HepG2 (cell line): ENCODE measurements around the gene EBF3. TPM values are rescaled to one million over a fixed set of nuclear protein-coding genes. Genes with fewer than 3 reads are reported as not detected.

ENCODE experiments used
- ATAC-seq: fragments of 200-7000 bp; cut with Tn5 transposase; 3 replicates; pipeline ENCODE4 v1.9.1; 2020; ENCODE audit warnings: mild to moderate bottlenecking, moderate library complexity
- BruUV-seq: library from RNA; stranded (reverse); fragments of 400-500 nt; replicated peaks from 2 replicates; lab custom pipeline; 2021; lab: Mats Ljungman, UMichigan
- CTCF ChIA-PET: fragments of 300-600 bp; formaldehyde crosslinking; extraction: SDS; loops from one replicate; lab custom pipeline; 2021; ENCODE audit warnings: low total read pairs, inconsistent platforms, low intra/inter-chr PET ratio; lab: Yijun Ruan, JAX
- POLR2A ChIA-PET: fragments of 350-600 bp; sonication (Branson Sonifier 250); formaldehyde crosslinking; loops from one replicate; lab custom pipeline; 2020; ENCODE audit warnings: antibody characterized with exemption, inconsistent platforms; lab: Yijun Ruan, JAX
- DNase-seq: peaks from one replicate; pipeline ENCODE4 v3.0.0-alpha.2; 2015; ENCODE audit warnings: low spot score
- FAIRE-seq: peaks from 3 replicates; lab custom pipeline; 2011; peaks lifted over from hg19 to GRCh38; lab: Jason Lieb, UNC
- H2AFZ ChIP-seq: one replicate; pipeline ENCODE4 v1.6.1; 2011; ENCODE audit warnings: low read length, inconsistent platforms
- H3K27ac ChIP-seq: fragments of 300-600 bp; 3 replicates; pipeline ENCODE4 v1.8.0; 2011; ENCODE audit warnings: mixed run types, mild to moderate bottlenecking, mixed read lengths, low read length, inconsistent platforms; ENCODE audit not compliant: insufficient read depth; ENCODE audit errors: extremely low read length
- H3K27me3 ChIP-seq, 2 experiments: fragments of 200-600 bp in 1 of 2; 2 replicates in 1 of 2; 3 replicates in 1 of 2; pipeline versions ENCODE4 v1.6.0 to v1.8.0; 2011; ENCODE audit warnings: low read length in 2 of 2, mild to moderate bottlenecking in 2 of 2, moderate library complexity in 2 of 2, inconsistent platforms in 1 of 2; ENCODE audit not compliant: insufficient read depth in 2 of 2, control insufficient read depth in 1 of 2
- H3K36me3 ChIP-seq, 2 experiments: fragments of 200-600 bp in 1 of 2; replicated peaks in 1 of 2; 2 replicates in 1 of 2; 3 replicates in 1 of 2; pipeline versions ENCODE4 v1.5.1 to v1.8.0; 2011; ENCODE audit warnings: low read length in 2 of 2, inconsistent platforms in 1 of 2; ENCODE audit not compliant: insufficient read depth in 2 of 2, control insufficient read depth in 1 of 2
- H3K4me1 ChIP-seq: 2 replicates; pipeline ENCODE4 v1.5.1; 2012; ENCODE audit warnings: low read length, inconsistent platforms; ENCODE audit not compliant: insufficient read depth
- H3K4me2 ChIP-seq: 2 replicates; pipeline ENCODE4 v1.6.0; 2011; ENCODE audit warnings: low read depth, low read length, inconsistent platforms
- H3K4me3 ChIP-seq, 3 experiments: fragments of 200-600 bp in 1 of 3; sonication (generic), shearing (Covaris generic) in 1 of 3; replicated peaks in 1 of 3; 2 replicates each; pipeline ENCODE4 v1.5.1; 2011 to 2016; ENCODE audit warnings: low read length in 3 of 3, inconsistent platforms in 2 of 3, low read depth in 2 of 3, mild to moderate bottlenecking in 2 of 3, control low read depth in 1 of 3, mixed read lengths in 1 of 3; ENCODE audit not compliant: insufficient read depth in 1 of 3
- H3K79me2 ChIP-seq: one replicate; pipeline ENCODE4 v1.6.1; 2011; ENCODE audit warnings: low read length, inconsistent platforms; ENCODE audit not compliant: insufficient read depth
- H3K9ac ChIP-seq: 2 replicates; pipeline ENCODE4 v1.6.0; 2011; ENCODE audit warnings: mild to moderate bottlenecking, low read depth, low read length, inconsistent platforms; ENCODE audit not compliant: insufficient read depth
- H3K9me3 ChIP-seq: 2 replicates; pipeline ENCODE4 v1.5.1; 2012; ENCODE audit warnings: mild to moderate bottlenecking, low read length
- H4K20me1 ChIP-seq: 2 replicates; pipeline ENCODE4 v1.6.0; 2011; ENCODE audit warnings: inconsistent platforms, mild to moderate bottlenecking, low read length, moderate library complexity; ENCODE audit not compliant: insufficient read depth
- ARID2 ChIP-seq: sonication (generic); formaldehyde crosslinking; IDR thresholded peaks from 2 replicates; pipeline ENCODE4 v1.8.1; 2022; ENCODE audit warnings: mild to moderate bottlenecking, missing genetic modification reagents, borderline replicate concordance
- ATRX ChIP-seq: sonication (generic); formaldehyde crosslinking; IDR thresholded peaks from 2 replicates; pipeline ENCODE4 v1.4.0; 2020; ENCODE audit warnings: missing genetic modification reagents, borderline replicate concordance
- KLF13 ChIP-seq: sonication (generic); formaldehyde crosslinking; IDR thresholded peaks from 2 replicates; pipeline ENCODE4 v1.4.0; 2020; ENCODE audit warnings: mild to moderate bottlenecking, missing genetic modification reagents
- NFE2L2 ChIP-seq: fragments of 150-350 bp; IDR thresholded peaks from 2 replicates; pipeline ENCODE4 v1.6.1; 2014; ENCODE audit warnings: low read length
- NPAS2 ChIP-seq: sonication (generic); formaldehyde crosslinking; IDR thresholded peaks from 2 replicates; pipeline ENCODE4 v1.8.0; 2022; ENCODE audit warnings: mild to moderate bottlenecking, missing genetic modification reagents, borderline replicate concordance
- RFX5 ChIP-seq: IDR thresholded peaks from 2 replicates; pipeline ENCODE4 v1.6.1; 2011; ENCODE audit warnings: low read depth, low read length, improper control_type of control experiment
- SP2 ChIP-seq: sonication (generic); formaldehyde crosslinking; IDR thresholded peaks from 2 replicates; pipeline ENCODE4 v1.5.1; 2020; ENCODE audit warnings: mild to moderate bottlenecking, missing genetic modification reagents
- ZNF33A ChIP-seq: sonication (generic); formaldehyde crosslinking; IDR thresholded peaks from 2 replicates; pipeline ENCODE4 v1.5.1; 2020; ENCODE audit warnings: missing genetic modification reagents, mild to moderate bottlenecking, moderate library complexity, borderline replicate concordance
- ZNF792 ChIP-seq: IDR thresholded peaks from 2 replicates; pipeline ENCODE4 v1.6.1; 2016
- WGBS: methylation state at CpG from one replicate; pipeline ENCODE4 v1.1.6; 2017; ENCODE audit warnings: low lambda C conversion rate; 5-methylcytosine and 5-hydroxymethylcytosine counted together
- in situ Hi-C: cut with HindIII; loops from 2 replicates; pipeline ENCODE4 v1.10.0; 2017; ENCODE audit warnings: low pct_unique_long_range_greater_than_20kb; ENCODE audit not compliant: extremely low pct_ligation_motif_present
- intact Hi-C: fragments of 100-400 bp; cut with micrococcal nuclease; formaldehyde crosslinking; loops from one replicate; pipeline ENCODE4 v1.10.0; 2022; ENCODE audit not compliant: unreplicated experiment
- polyA plus RNA-seq, 8 experiments: library from polyadenylated mRNA; depleted of rRNA in 3 of 8; stranded (reverse) in 7 of 8; unstranded in 1 of 8; fragments of >200 nt; fragmentation: Illumina TruSeq in 4 of 8; extraction: Trizol in 4 of 8; gene quantifications; 2 replicates each; pipeline versions ENCODE4 v1.2.1 to v1.2.3, GENCODE V29; 2011 to 2016; ENCODE audit warnings: low read depth in 4 of 8, missing spikeins in 1 of 8, mixed read lengths in 1 of 8; ENCODE audit not compliant: insufficient read depth in 1 of 8
- total RNA-seq, 5 experiments: library from RNA; depleted of rRNA; stranded (reverse); fragments of >200 nt; fragmentation: Illumina TruSeq; extraction: Trizol; gene quantifications; 2 replicates each; pipeline ENCODE4 v1.2.3, GENCODE V29; 2016; ENCODE audit warnings: low read depth in 1 of 5
- TF ChIP-seq, protein P1 (sequence below): sonication (generic); formaldehyde crosslinking; IDR thresholded peaks from 2 replicates; pipeline ENCODE4 v1.5.0; 2020; ENCODE audit warnings: mild to moderate bottlenecking, missing genetic modification reagents, borderline replicate concordance

EBF3 gene
- total and polyA plus RNA-seq, 2 of the 13 experiments (the other 11 are each of a cell fraction or from before 2014, with no cell fraction given): not detected

DNA sequence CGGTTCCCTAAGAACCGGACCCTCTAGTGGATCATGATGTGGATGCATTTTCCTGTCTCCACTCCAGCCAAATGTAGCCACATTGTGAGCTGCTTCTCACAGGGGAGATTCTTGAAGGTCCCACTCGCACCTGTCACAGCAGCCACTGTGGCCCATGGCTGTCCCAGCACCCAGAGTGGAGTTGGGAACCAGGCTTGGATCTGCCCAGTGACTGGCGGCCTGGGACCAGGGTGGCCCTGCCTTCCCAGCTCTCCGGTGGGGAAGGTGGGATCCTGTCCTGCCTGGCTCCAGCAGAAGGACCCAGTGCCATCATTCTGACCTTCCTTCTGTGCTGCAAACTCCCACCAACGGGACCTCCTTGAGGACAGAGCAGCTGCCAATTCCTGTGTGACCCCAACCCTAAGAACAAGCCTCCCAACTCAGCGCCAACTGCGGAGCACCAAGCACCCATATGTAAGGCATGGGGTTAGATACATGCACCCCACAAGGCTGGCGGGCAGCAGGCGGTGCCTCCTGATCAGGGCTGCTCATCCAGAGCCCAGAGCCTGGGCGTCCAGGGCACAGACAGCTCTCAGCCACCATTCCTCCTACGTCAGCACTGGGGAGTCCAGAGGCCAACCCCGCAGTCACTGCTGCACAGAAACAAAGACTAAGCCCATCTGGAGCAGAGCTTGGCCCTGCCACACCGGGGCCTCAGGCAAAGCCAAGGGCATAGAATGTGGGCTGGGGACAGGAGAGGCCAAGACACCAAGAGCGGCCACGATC, 28.8 kb downstream of the EBF3 start (continued):
- no peak for TF ChIP-seq NFE2L2
- no peak for TF ChIP-seq ZNF792 (CRISPR knock-in tag)
- no peak for TF ChIP-seq RFX5
- TF ChIP-seq ATRX (CRISPR knock-in tag): no peak

DNA sequence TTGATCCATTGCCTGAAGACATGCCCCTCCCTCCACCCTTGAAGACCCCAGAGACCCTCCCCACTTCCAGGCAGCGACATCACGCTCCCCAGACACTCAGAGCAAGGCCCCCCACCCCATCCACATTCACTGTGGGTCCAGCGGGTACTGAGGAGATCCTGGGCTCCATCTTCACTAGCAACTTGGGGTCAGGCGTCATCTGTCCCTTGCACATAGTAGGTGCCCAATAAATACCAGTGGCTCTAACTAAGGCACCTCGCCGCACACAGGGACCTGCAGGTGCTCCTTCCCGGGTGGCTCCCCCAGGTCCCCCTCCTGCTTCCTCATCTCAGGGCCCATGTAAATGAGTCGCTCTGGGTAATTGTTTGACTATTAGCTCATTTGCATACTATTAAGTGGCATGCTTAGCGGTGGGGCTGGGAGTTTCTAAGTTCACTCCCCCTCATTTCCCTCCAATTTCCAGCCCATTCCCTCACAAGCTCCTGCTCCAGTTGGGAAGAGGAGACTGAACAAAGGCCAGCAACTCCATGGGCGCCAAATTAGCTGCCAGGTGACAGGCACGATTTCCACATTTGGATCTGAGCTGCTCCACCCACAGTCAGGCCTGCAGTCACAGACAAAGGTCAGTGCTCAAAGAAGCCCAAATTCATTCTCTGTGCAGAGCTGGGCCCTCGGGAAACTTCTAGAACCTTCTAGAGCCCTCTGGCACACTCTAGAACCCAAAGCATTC, 29.7 kb downstream of the EBF3 start:
- in situ Hi-C loops: no loop called here
- ATAC-seq (no peak), FAIRE-seq (no peak)
- Histone ChIP-seq H3K27me3 (peaks cover 2 to 36% of the 10 kb centered on the region in 2 experiments; a peak in 4 of 5 replicates), H3K9me3 (no peaks in the 10 kb centered on the region), H3K36me3 (no peaks in the 10 kb centered on the region), H3K4me3 (no peak overlapping the region), H3K9ac (no peak overlapping the region)
- CTCF ChIA-PET: no interaction called here
- WGBS: 19% methylated on average over 10 of the region's 12 CpGs
- intact Hi-C loops: no loop called here
- TF ChIP-seq, protein P1, sequence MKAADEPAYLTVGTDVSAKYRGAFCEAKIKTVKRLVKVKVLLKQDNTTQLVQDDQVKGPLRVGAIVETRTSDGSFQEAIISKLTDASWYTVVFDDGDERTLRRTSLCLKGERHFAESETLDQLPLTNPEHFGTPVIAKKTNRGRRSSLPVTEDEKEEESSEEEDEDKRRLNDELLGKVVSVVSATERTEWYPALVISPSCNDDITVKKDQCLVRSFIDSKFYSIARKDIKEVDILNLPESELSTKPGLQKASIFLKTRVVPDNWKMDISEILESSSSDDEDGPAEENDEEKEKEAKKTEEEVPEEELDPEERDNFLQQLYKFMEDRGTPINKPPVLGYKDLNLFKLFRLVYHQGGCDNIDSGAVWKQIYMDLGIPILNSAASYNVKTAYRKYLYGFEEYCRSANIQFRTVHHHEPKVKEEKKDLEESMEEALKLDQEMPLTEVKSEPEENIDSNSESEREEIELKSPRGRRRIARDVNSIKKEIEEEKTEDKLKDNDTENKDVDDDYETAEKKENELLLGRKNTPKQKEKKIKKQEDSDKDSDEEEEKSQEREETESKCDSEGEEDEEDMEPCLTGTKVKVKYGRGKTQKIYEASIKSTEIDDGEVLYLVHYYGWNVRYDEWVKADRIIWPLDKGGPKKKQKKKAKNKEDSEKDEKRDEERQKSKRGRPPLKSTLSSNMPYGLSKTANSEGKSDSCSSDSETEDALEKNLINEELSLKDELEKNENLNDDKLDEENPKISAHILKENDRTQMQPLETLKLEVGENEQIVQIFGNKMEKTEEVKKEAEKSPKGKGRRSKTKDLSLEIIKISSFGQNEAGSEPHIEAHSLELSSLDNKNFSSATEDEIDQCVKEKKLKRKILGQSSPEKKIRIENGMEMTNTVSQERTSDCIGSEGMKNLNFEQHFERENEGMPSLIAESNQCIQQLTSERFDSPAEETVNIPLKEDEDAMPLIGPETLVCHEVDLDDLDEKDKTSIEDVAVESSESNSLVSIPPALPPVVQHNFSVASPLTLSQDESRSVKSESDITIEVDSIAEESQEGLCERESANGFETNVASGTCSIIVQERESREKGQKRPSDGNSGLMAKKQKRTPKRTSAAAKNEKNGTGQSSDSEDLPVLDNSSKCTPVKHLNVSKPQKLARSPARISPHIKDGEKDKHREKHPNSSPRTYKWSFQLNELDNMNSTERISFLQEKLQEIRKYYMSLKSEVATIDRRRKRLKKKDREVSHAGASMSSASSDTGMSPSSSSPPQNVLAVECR (CRISPR knock-in tag): no peak
- TF ChIP-seq NPAS2 (CRISPR knock-in tag): no peak
- no peak for TF ChIP-seq ZNF33A
- TF ChIP-seq KLF13 (CRISPR knock-in tag): no peak
- no peak for TF ChIP-seq SP2 (CRISPR knock-in tag)
- TF ChIP-seq ARID2: no peak
- TF ChIP-seq, all 625 proteins: peak for 0
- Histone ChIP-seq H4K20me1 (no peaks in the 10 kb centered on the region), H3K79me2 (no peaks in the 10 kb centered on the region), H3K27ac (no peak overlapping the region), H3K4me1 (no peaks in the 10 kb centered on the region), H2AFZ (no peak overlapping the region), H3K4me2 (no peak overlapping the region)
- DNase-seq: no peak
- POLR2A ChIA-PET: no interaction called here
- no TSS peak for BruUV-seq
